ENCODE data around the gene BRD3.
"Not testable (repeated sequence)": the region's sequence is repeated elsewhere in the genome, so short reads cannot be mapped to it uniquely, and the experiment has no call there.

GRCh38 chr9:133988771-133989170 lies 79.1 kb downstream of the BRD3 start:
- TF ChIP-seq, protein P1, sequence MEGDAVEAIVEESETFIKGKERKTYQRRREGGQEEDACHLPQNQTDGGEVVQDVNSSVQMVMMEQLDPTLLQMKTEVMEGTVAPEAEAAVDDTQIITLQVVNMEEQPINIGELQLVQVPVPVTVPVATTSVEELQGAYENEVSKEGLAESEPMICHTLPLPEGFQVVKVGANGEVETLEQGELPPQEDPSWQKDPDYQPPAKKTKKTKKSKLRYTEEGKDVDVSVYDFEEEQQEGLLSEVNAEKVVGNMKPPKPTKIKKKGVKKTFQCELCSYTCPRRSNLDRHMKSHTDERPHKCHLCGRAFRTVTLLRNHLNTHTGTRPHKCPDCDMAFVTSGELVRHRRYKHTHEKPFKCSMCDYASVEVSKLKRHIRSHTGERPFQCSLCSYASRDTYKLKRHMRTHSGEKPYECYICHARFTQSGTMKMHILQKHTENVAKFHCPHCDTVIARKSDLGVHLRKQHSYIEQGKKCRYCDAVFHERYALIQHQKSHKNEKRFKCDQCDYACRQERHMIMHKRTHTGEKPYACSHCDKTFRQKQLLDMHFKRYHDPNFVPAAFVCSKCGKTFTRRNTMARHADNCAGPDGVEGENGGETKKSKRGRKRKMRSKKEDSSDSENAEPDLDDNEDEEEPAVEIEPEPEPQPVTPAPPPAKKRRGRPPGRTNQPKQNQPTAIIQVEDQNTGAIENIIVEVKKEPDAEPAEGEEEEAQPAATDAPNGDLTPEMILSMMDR (IDR thresholded peaks at IDR 0.05): not testable (repeated sequence)
- not testable (repeated sequence) for TF ChIP-seq POLR2A, POLR2AphosphoS5 (IDR thresholded peaks at IDR 0.05)
